Mammary epithelial cell (primary cell): ENCODE measurements around the gene CACHD1.

Source experiments
- CTCF ChIP-seq, 2 donors: IDR thresholded peaks in 1 of 2; conservative IDR thresholded peaks in 1 of 2; 2 replicates each; pipeline ENCODE4 v1.5.1; 2011 to 2012; ENCODE audit warnings: inconsistent platforms in 2 of 2, low read length in 2 of 2, mild to moderate bottlenecking in 2 of 2, control low read depth in 1 of 2, low read depth in 1 of 2; ENCODE audit not compliant: insufficient read depth in 1 of 2; ENCODE audit errors: extremely low read depth in 1 of 2
- EZH2 ChIP-seq: IDR thresholded peaks from 2 replicates; pipeline ENCODE4 v1.6.1; 2012; ENCODE audit warnings: low read length, inconsistent platforms, borderline replicate concordance

- TF ChIP-seq EZH2 (no peak), CTCF (conservative IDR thresholded peaks at IDR 0.05 in 1 of 2, IDR thresholded peaks at IDR 0.05 in 1 of 2; ENCODE audit: extremely low read depth in 1 of 2, insufficient read depth in 1 of 2, low read depth in 1 of 2, low read length in 2 of 2) (no peak)
Observed at GRCh38 chr1:64539289-64539688, 69.4 kb downstream of the CACHD1 start.
